MM.1S (cell line): Measurements from ENCODE around the gene ATXN10.

Experiments
- CTCF ChIP-seq: fragments of 300-600 bp; sonication (generic); IDR thresholded peaks from 2 replicates; pipeline ENCODE4 v1.5.1; 2016; ENCODE audit warnings: antibody characterized with exemption, low read length, mixed read lengths
- EZH2 ChIP-seq: fragments of 300-600 bp; sonication (generic); optimal IDR thresholded peaks from 2 replicates; pipeline ENCODE3; 2017; ENCODE audit warnings: low read depth, mild to moderate bottlenecking, antibody characterized with exemption, low read length, mixed read lengths

GRCh38 chr22:45793161-45793560 is 121.5 kb downstream of the ATXN10 start:
- no peak for TF ChIP-seq EZH2
- TF ChIP-seq CTCF: no peak
